Mammary epithelial cell (primary cell): ENCODE results near the gene APMAP.

Experiments used
- CTCF ChIP-seq, 2 donors: IDR thresholded peaks in 1 of 2; conservative IDR thresholded peaks in 1 of 2; 2 replicates each; pipeline ENCODE4 v1.5.1; 2011 to 2012; ENCODE audit warnings: inconsistent platforms in 2 of 2, low read length in 2 of 2, mild to moderate bottlenecking in 2 of 2, control low read depth in 1 of 2, low read depth in 1 of 2; ENCODE audit not compliant: insufficient read depth in 1 of 2; ENCODE audit errors: extremely low read depth in 1 of 2
- EZH2 ChIP-seq: IDR thresholded peaks from 2 replicates; pipeline ENCODE4 v1.6.1; 2012; ENCODE audit warnings: low read length, inconsistent platforms, borderline replicate concordance

- no peak for TF ChIP-seq CTCF (conservative IDR thresholded peaks at IDR 0.05 in 1 of 2, IDR thresholded peaks at IDR 0.05 in 1 of 2; ENCODE audit: extremely low read depth in 1 of 2, insufficient read depth in 1 of 2, low read depth in 1 of 2, low read length in 2 of 2)
- no peak for TF ChIP-seq EZH2
Measured at GRCh38 chr20:25005220-25005619, 12.7 kb upstream of the APMAP start.
